Esophagus muscularis mucosa (tissue), 4 donors: ENCODE results near the gene PIGM.
"Not testable (repeated sequence)": the region's sequence is repeated elsewhere in the genome, so short reads cannot be mapped to it uniquely, and the experiment has no call there.

Source experiments
- EP300 ChIP-seq: sonication (generic); formaldehyde crosslinking; IDR thresholded peaks from one replicate; pipeline ENCODE4 v1.6.1; 2017; ENCODE audit warnings: antibody characterized with exemption
- POLR2A ChIP-seq: fragments of 450-650 bp; IDR thresholded peaks from one replicate; pipeline ENCODE4 v1.6.1; 2017; ENCODE audit warnings: antibody characterized with exemption, moderate library complexity, mild to moderate bottlenecking, low read depth
- POLR2AphosphoS5 ChIP-seq, 2 donors: sonication (generic); formaldehyde crosslinking; IDR thresholded peaks; one replicate each; pipeline ENCODE4 v1.6.1; 2017; ENCODE audit warnings: antibody characterized with exemption in 2 of 2
- TF ChIP-seq, protein P1 (sequence below), 3 experiments: fragments of 200-600 bp in 2 of 3; fragments of 450-650 bp in 1 of 3; sonication (generic) in 2 of 3; IDR thresholded peaks; one replicate each; pipeline ENCODE4 v1.5.1; 2017 to 2019; ENCODE audit warnings: antibody characterized with exemption in 3 of 3, mild to moderate bottlenecking in 2 of 3, moderate library complexity in 1 of 3

DNA sequence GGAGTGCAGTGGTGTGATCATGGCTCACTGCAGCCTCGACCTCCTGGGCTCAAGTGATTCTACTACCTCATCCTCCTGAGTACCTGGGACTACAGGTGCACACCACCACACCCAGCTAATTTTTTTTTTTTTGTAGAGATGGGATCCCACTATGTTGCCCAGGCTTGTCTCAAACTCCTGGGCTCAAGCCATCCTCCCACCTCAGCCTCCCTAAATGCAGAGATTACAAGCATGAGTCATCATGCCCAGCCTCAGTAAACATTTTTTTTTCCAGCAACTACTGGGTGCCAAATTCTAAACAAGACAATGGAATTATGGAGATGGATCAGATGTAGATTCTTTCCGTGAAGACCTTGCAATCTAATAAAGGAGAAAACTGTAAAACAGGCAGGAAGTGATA is 18.4 kb upstream of the PIGM start:
- TF ChIP-seq POLR2AphosphoS5 (IDR thresholded peaks at IDR 0.05); EP300; POLR2A: not testable (repeated sequence)
- TF ChIP-seq, protein P1, sequence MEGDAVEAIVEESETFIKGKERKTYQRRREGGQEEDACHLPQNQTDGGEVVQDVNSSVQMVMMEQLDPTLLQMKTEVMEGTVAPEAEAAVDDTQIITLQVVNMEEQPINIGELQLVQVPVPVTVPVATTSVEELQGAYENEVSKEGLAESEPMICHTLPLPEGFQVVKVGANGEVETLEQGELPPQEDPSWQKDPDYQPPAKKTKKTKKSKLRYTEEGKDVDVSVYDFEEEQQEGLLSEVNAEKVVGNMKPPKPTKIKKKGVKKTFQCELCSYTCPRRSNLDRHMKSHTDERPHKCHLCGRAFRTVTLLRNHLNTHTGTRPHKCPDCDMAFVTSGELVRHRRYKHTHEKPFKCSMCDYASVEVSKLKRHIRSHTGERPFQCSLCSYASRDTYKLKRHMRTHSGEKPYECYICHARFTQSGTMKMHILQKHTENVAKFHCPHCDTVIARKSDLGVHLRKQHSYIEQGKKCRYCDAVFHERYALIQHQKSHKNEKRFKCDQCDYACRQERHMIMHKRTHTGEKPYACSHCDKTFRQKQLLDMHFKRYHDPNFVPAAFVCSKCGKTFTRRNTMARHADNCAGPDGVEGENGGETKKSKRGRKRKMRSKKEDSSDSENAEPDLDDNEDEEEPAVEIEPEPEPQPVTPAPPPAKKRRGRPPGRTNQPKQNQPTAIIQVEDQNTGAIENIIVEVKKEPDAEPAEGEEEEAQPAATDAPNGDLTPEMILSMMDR (IDR thresholded peaks at IDR 0.05): not testable (repeated sequence)
